SK-N-SH (cell line): Measurements from ENCODE around the gene PPP1R9A.

Source experiments
- EP300 ChIP-seq, 2 experiments: IDR thresholded peaks; 2 replicates each; pipeline versions ENCODE4 v1.4.0 to v1.6.1; 2012; ENCODE audit warnings: borderline replicate concordance in 1 of 2, low read depth in 1 of 2, low read length in 1 of 2
- GABPA ChIP-seq: IDR thresholded peaks from 2 replicates; pipeline ENCODE4 v1.4.0; 2012; ENCODE audit warnings: low read depth, mild to moderate bottlenecking
- MXI1 ChIP-seq: IDR thresholded peaks from 2 replicates; pipeline ENCODE4 v1.6.1; 2012; ENCODE audit warnings: mild to moderate bottlenecking, low read depth, low read length, improper control_type of control experiment
- NRF1 ChIP-seq: IDR thresholded peaks from 2 replicates; pipeline ENCODE4 v1.6.1; 2012; ENCODE audit warnings: low read depth, mild to moderate bottlenecking, low read length
- POLR2AphosphoS5 ChIP-seq: IDR thresholded peaks from 2 replicates; pipeline ENCODE4 v1.6.1; 2012; ENCODE audit warnings: low read depth, low read length
- RCOR1 ChIP-seq: fragments of 150-350 bp; IDR thresholded peaks from 2 replicates; pipeline ENCODE4 v1.6.1; 2017; ENCODE audit warnings: antibody characterized with exemption, low read length
- TEAD4 ChIP-seq: IDR thresholded peaks from 2 replicates; pipeline ENCODE4 v1.4.0; 2012; ENCODE audit warnings: mild to moderate bottlenecking, borderline replicate concordance; ENCODE audit not compliant: insufficient read depth
- TF ChIP-seq, protein P1 (sequence below): fragments of 200-600 bp; sonication (generic); IDR thresholded peaks from 2 replicates; pipeline ENCODE4 v1.6.1; 2017; ENCODE audit warnings: antibody characterized with exemption, mild to moderate bottlenecking, moderate library complexity
- TF ChIP-seq, protein P2 (sequence below): IDR thresholded peaks from 2 replicates; pipeline ENCODE4 v1.6.1; 2012; ENCODE audit warnings: mild to moderate bottlenecking, low read depth, low read length, moderate library complexity
- TF ChIP-seq, protein P3 (sequence below): IDR thresholded peaks from 2 replicates; pipeline ENCODE4; 2012
- TF ChIP-seq, protein P4 (sequence below): fragments of 150-350 bp; IDR thresholded peaks from 2 replicates; pipeline ENCODE4 v1.6.1; 2016; ENCODE audit warnings: mild to moderate bottlenecking, low read depth, low read length

DNA sequence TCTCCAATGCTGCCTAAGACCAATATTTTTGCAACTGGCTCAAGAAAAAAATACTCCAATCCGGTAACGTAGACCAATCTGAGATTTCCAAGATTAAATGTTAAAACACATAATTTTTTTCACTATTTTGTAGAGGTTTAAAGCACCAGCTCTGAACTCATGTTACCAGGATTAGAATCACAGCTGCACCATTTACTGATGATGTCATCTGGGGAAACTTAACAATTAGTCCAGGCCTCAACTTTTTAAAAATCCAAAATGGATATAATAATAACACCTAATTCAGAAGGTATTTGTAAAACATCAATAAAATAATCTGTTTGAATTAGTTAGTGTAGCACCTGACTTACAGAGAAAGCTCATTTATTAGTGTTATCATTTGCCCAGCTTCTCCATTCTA, 402.6 kb downstream of the PPP1R9A start:
- TF ChIP-seq GABPA (no peak), EP300 (IDR thresholded peaks at IDR 0.05; ENCODE audit: borderline replicate concordance in 1 of 2, low read depth in 1 of 2, low read length in 1 of 2) (no peak), RCOR1 (no peak), TEAD4 (no peak), POLR2AphosphoS5 (no peak), MXI1 (no peak), NRF1 (no peak)
- TF ChIP-seq, protein P1, sequence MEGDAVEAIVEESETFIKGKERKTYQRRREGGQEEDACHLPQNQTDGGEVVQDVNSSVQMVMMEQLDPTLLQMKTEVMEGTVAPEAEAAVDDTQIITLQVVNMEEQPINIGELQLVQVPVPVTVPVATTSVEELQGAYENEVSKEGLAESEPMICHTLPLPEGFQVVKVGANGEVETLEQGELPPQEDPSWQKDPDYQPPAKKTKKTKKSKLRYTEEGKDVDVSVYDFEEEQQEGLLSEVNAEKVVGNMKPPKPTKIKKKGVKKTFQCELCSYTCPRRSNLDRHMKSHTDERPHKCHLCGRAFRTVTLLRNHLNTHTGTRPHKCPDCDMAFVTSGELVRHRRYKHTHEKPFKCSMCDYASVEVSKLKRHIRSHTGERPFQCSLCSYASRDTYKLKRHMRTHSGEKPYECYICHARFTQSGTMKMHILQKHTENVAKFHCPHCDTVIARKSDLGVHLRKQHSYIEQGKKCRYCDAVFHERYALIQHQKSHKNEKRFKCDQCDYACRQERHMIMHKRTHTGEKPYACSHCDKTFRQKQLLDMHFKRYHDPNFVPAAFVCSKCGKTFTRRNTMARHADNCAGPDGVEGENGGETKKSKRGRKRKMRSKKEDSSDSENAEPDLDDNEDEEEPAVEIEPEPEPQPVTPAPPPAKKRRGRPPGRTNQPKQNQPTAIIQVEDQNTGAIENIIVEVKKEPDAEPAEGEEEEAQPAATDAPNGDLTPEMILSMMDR = no peak
- TF ChIP-seq, protein P2, sequence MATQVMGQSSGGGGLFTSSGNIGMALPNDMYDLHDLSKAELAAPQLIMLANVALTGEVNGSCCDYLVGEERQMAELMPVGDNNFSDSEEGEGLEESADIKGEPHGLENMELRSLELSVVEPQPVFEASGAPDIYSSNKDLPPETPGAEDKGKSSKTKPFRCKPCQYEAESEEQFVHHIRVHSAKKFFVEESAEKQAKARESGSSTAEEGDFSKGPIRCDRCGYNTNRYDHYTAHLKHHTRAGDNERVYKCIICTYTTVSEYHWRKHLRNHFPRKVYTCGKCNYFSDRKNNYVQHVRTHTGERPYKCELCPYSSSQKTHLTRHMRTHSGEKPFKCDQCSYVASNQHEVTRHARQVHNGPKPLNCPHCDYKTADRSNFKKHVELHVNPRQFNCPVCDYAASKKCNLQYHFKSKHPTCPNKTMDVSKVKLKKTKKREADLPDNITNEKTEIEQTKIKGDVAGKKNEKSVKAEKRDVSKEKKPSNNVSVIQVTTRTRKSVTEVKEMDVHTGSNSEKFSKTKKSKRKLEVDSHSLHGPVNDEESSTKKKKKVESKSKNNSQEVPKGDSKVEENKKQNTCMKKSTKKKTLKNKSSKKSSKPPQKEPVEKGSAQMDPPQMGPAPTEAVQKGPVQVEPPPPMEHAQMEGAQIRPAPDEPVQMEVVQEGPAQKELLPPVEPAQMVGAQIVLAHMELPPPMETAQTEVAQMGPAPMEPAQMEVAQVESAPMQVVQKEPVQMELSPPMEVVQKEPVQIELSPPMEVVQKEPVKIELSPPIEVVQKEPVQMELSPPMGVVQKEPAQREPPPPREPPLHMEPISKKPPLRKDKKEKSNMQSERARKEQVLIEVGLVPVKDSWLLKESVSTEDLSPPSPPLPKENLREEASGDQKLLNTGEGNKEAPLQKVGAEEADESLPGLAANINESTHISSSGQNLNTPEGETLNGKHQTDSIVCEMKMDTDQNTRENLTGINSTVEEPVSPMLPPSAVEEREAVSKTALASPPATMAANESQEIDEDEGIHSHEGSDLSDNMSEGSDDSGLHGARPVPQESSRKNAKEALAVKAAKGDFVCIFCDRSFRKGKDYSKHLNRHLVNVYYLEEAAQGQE = no peak
- TF ChIP-seq, protein P3, sequence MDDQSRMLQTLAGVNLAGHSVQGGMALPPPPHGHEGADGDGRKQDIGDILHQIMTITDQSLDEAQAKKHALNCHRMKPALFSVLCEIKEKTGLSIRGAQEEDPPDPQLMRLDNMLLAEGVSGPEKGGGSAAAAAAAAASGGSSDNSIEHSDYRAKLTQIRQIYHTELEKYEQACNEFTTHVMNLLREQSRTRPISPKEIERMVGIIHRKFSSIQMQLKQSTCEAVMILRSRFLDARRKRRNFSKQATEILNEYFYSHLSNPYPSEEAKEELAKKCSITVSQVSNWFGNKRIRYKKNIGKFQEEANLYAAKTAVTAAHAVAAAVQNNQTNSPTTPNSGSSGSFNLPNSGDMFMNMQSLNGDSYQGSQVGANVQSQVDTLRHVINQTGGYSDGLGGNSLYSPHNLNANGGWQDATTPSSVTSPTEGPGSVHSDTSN = no peak
- TF ChIP-seq, protein P4, sequence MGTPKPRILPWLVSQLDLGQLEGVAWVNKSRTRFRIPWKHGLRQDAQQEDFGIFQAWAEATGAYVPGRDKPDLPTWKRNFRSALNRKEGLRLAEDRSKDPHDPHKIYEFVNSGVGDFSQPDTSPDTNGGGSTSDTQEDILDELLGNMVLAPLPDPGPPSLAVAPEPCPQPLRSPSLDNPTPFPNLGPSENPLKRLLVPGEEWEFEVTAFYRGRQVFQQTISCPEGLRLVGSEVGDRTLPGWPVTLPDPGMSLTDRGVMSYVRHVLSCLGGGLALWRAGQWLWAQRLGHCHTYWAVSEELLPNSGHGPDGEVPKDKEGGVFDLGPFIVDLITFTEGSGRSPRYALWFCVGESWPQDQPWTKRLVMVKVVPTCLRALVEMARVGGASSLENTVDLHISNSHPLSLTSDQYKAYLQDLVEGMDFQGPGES = no peak
